ENCODE results near the gene UBQLN4. TPM values are rescaled to one million over a fixed set of nuclear protein-coding genes. Genes with fewer than 3 reads are reported as not detected.

Gene UBQLN4
- polyA plus RNA-seq, 1 of the 3 experiments (the other 2 are of a cell fraction) = 37.0 TPM

- Histone ChIP-seq H3K4me2 (no peak overlapping the region), H3K4me3 (ENCODE audit: low read depth in 2 of 2, low read length in 1 of 2) (no peak overlapping the region), H3K27me3 (ENCODE audit: insufficient read depth) (no peaks in the 10 kb centered on the region), H3K79me2 (ENCODE audit: insufficient read depth) (peaks cover 41% of the 10 kb centered on the region), H2AFZ (ENCODE audit: low read depth) (no peak overlapping the region), H3K4me1 (ENCODE audit: control insufficient read depth in 1 of 2, insufficient read depth in 2 of 2, low read depth in 1 of 2, low read length in 1 of 2) (peaks cover 0 to 39% of the 10 kb centered on the region in 2 experiments; a peak in 2 of 4 replicates), H3K36me3 (replicated peaks in 1 of 2; ENCODE audit: control insufficient read depth in 1 of 2, insufficient read depth in 2 of 2, low read length in 1 of 2) (peaks cover 6 to 56% of the 10 kb centered on the region in 2 experiments), H3K9me3 (no peaks in the 10 kb centered on the region), H3K27ac (ENCODE audit: low read depth in 2 of 2, low read length in 1 of 2) (no peak overlapping the region), H4K20me1 (ENCODE audit: insufficient read depth) (peaks cover 56% of the 10 kb centered on the region), H3F3A (replicated peaks; ENCODE audit: insufficient read depth) (peaks cover 31% of the 10 kb centered on the region), H3K9ac (no peak overlapping the region), H3K9me2 (no peaks in the 10 kb centered on the region)
- POLR2A ChIA-PET = interaction anchor here (2.1 kb wide), 1 partner anchor 9 kb away, joined by 7 read pairs; the partner anchor contains the start of gene MEX3A
- TF ChIP-seq MEF2A (IDR thresholded peaks at IDR 0.05; ENCODE audit: borderline replicate concordance, low read depth) = no peak
- no peak for TF ChIP-seq TAF1 (IDR thresholded peaks at IDR 0.05; ENCODE audit: borderline replicate concordance, low read depth, low read length)
- TF ChIP-seq, protein P1, sequence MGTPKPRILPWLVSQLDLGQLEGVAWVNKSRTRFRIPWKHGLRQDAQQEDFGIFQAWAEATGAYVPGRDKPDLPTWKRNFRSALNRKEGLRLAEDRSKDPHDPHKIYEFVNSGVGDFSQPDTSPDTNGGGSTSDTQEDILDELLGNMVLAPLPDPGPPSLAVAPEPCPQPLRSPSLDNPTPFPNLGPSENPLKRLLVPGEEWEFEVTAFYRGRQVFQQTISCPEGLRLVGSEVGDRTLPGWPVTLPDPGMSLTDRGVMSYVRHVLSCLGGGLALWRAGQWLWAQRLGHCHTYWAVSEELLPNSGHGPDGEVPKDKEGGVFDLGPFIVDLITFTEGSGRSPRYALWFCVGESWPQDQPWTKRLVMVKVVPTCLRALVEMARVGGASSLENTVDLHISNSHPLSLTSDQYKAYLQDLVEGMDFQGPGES (IDR thresholded peaks at IDR 0.05; ENCODE audit: low read depth, low read length) = no peak
- TF ChIP-seq ELF1 (IDR thresholded peaks at IDR 0.05) = no peak
- TF ChIP-seq TCF12 (IDR thresholded peaks at IDR 0.05) = no peak
- CTCF ChIA-PET = interaction anchor here (0.8 to 1.2 kb wide), 3 partner anchors 20 to 57 kb away, joined by 3 read pairs; no protein-coding TSS in a partner anchor
- WGBS (ENCODE audit: low lambda C conversion rate) = 14% methylated on average over 1 of the region's 1 CpG
- no peak for DNase-seq
Observed at GRCh38 chr1:156073110-156073687, 19.6 kb upstream of the UBQLN4 start.

- H3K4me1 ChIP-seq (ENCODE audit: control insufficient read depth in 1 of 2, insufficient read depth in 2 of 2, low read depth in 1 of 2, low read length in 1 of 2) = peaks cover 0 to 36% of the 10 kb centered on the region in 2 experiments; a peak in 2 of 4 replicates
- peaks cover 32% of the 10 kb centered on the region for H3K79me2 ChIP-seq (ENCODE audit: insufficient read depth)
- TF ChIP-seq, protein P2, sequence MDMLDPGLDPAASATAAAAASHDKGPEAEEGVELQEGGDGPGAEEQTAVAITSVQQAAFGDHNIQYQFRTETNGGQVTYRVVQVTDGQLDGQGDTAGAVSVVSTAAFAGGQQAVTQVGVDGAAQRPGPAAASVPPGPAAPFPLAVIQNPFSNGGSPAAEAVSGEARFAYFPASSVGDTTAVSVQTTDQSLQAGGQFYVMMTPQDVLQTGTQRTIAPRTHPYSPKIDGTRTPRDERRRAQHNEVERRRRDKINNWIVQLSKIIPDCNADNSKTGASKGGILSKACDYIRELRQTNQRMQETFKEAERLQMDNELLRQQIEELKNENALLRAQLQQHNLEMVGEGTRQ (IDR thresholded peaks at IDR 0.05; ENCODE audit: borderline replicate concordance, low read depth, low read length) = no peak
- no peak for TF ChIP-seq NFIC (IDR thresholded peaks at IDR 0.05; ENCODE audit: borderline replicate concordance)
- TF ChIP-seq ZBTB33 (IDR thresholded peaks at IDR 0.05; ENCODE audit: borderline replicate concordance, low read depth) = no peak
- no peak for TF ChIP-seq POLR2AphosphoS5 (IDR thresholded peaks at IDR 0.05; ENCODE audit: low read depth, low read length)
- no peak for TF ChIP-seq PBX3 (IDR thresholded peaks at IDR 0.05)
- TF ChIP-seq FOXJ3 (CRISPR knock-in tag; IDR thresholded peaks at IDR 0.05) = no peak
- TF ChIP-seq GATA2 (CRISPR knock-in tag; IDR thresholded peaks at IDR 0.05) = no peak
- no peak for TF ChIP-seq GABPA (IDR thresholded peaks at IDR 0.05; ENCODE audit: low read depth)
- TF ChIP-seq, protein P3, sequence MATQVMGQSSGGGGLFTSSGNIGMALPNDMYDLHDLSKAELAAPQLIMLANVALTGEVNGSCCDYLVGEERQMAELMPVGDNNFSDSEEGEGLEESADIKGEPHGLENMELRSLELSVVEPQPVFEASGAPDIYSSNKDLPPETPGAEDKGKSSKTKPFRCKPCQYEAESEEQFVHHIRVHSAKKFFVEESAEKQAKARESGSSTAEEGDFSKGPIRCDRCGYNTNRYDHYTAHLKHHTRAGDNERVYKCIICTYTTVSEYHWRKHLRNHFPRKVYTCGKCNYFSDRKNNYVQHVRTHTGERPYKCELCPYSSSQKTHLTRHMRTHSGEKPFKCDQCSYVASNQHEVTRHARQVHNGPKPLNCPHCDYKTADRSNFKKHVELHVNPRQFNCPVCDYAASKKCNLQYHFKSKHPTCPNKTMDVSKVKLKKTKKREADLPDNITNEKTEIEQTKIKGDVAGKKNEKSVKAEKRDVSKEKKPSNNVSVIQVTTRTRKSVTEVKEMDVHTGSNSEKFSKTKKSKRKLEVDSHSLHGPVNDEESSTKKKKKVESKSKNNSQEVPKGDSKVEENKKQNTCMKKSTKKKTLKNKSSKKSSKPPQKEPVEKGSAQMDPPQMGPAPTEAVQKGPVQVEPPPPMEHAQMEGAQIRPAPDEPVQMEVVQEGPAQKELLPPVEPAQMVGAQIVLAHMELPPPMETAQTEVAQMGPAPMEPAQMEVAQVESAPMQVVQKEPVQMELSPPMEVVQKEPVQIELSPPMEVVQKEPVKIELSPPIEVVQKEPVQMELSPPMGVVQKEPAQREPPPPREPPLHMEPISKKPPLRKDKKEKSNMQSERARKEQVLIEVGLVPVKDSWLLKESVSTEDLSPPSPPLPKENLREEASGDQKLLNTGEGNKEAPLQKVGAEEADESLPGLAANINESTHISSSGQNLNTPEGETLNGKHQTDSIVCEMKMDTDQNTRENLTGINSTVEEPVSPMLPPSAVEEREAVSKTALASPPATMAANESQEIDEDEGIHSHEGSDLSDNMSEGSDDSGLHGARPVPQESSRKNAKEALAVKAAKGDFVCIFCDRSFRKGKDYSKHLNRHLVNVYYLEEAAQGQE (IDR thresholded peaks at IDR 0.05; ENCODE audit: low read depth, low read length) = no peak
- TF ChIP-seq MXI1 (IDR thresholded peaks at IDR 0.05; ENCODE audit: low read depth, low read length) = no peak
- TF ChIP-seq MEF2A (IDR thresholded peaks at IDR 0.05; ENCODE audit: borderline replicate concordance, low read depth) = no peak
- no peak for TF ChIP-seq TCF12 (IDR thresholded peaks at IDR 0.05)
- TF ChIP-seq, protein P4, sequence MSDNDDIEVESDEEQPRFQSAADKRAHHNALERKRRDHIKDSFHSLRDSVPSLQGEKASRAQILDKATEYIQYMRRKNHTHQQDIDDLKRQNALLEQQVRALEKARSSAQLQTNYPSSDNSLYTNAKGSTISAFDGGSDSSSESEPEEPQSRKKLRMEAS (IDR thresholded peaks at IDR 0.05; ENCODE audit: low read depth) = no peak
- WGBS (ENCODE audit: low lambda C conversion rate) = 88% methylated on average over 5 of the region's 6 CpGs
- H3K9ac ChIP-seq = no peak overlapping the region
- no peaks in the 10 kb centered on the region for H3K9me2 ChIP-seq
- H3F3A ChIP-seq (replicated peaks; ENCODE audit: insufficient read depth) = peaks cover 33% of the 10 kb centered on the region
- no peaks in the 10 kb centered on the region for H3K27me3 ChIP-seq (ENCODE audit: insufficient read depth)
- ChIA-PET POLR2A (interaction anchor here (1.1 to 2.1 kb wide), 2 partner anchors 9 to 10 kb away, joined by 3 to 7 read pairs; partner anchors contain the start of gene MEX3A), CTCF (no interaction called here)
- no peak overlapping the region; a peak in 1 of 4 replicates for H3K27ac ChIP-seq (ENCODE audit: low read depth in 2 of 2, low read length in 1 of 2)
- DNase-seq = no peak
- no peak overlapping the region for H3K4me3 ChIP-seq (ENCODE audit: low read depth in 2 of 2, low read length in 1 of 2)
- H3K36me3 ChIP-seq (replicated peaks in 1 of 2; ENCODE audit: control insufficient read depth in 1 of 2, insufficient read depth in 2 of 2, low read length in 1 of 2) = peaks cover 6 to 46% of the 10 kb centered on the region in 2 experiments
- no peaks in the 10 kb centered on the region for H3K9me3 ChIP-seq
- H4K20me1 ChIP-seq (ENCODE audit: insufficient read depth) = peaks cover 46% of the 10 kb centered on the region
- no peak overlapping the region for H3K4me2 ChIP-seq
- no peak overlapping the region for H2AFZ ChIP-seq (ENCODE audit: low read depth)
Observed at GRCh38 chr1:156072251-156072650, 18.7 kb upstream of the UBQLN4 start.
